ENCODE measurements around the gene RNU6-8. TPM values are rescaled to one million over a fixed set of nuclear protein-coding genes. Genes with fewer than 3 reads are reported as not detected.

Gene RNU6-8
- total RNA-seq, 3 donors from 2014 or later: not detected

DNA sequence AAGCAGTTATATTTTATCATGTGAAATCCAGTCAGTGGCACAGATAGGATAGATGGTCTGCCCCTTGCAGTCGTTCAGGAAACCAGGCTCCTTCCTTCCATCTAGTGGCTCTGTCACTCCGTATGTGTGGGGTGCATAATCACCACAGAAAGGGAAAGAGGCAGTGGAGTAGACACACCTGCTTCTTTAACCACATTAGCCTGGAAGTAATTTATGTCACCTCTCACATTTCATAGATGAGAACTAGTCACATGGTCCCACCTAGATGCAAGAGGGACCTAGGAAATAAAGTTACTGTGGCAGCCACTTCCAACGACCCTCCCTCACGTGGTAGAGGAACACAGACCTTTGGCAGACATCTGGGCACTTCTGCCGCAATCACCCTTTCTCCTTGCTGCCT, 14.2 kb upstream of the RNU6-8 start:
- Histone ChIP-seq H3K36me3 (no peaks in the 10 kb centered on the region), H3K4me1 (no peaks in the 10 kb centered on the region), H3K4me3 (no peak overlapping the region), H3K27me3 (no peaks in the 10 kb centered on the region), H3K9me3 (peaks cover 0 to 6% of the 10 kb centered on the region in 2 donors), H3K27ac (no peak overlapping the region)
- no peak for DNase-seq (ENCODE audit: low spot score in 2 of 2)
- intact Hi-C loops (cut with DNase I; ENCODE audit: low total_unique reads): no loop called here
- TF ChIP-seq POLR2A (IDR thresholded peaks at IDR 0.05) (no peak), POLR2AphosphoS5 (IDR thresholded peaks at IDR 0.05) (no peak)
- TF ChIP-seq, protein P1, sequence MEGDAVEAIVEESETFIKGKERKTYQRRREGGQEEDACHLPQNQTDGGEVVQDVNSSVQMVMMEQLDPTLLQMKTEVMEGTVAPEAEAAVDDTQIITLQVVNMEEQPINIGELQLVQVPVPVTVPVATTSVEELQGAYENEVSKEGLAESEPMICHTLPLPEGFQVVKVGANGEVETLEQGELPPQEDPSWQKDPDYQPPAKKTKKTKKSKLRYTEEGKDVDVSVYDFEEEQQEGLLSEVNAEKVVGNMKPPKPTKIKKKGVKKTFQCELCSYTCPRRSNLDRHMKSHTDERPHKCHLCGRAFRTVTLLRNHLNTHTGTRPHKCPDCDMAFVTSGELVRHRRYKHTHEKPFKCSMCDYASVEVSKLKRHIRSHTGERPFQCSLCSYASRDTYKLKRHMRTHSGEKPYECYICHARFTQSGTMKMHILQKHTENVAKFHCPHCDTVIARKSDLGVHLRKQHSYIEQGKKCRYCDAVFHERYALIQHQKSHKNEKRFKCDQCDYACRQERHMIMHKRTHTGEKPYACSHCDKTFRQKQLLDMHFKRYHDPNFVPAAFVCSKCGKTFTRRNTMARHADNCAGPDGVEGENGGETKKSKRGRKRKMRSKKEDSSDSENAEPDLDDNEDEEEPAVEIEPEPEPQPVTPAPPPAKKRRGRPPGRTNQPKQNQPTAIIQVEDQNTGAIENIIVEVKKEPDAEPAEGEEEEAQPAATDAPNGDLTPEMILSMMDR (IDR thresholded peaks at IDR 0.05): no peak

- H3K4me1 ChIP-seq: no peaks in the 10 kb centered on the region
- no peaks in the 10 kb centered on the region for H3K36me3 ChIP-seq
- H3K9me3 ChIP-seq: peaks cover 0 to 6% of the 10 kb centered on the region in 2 donors
- H3K4me3 ChIP-seq: no peak overlapping the region
- intact Hi-C loops (cut with DNase I; ENCODE audit: low total_unique reads): no loop called here
- H3K27ac ChIP-seq: no peak overlapping the region
- no peak for DNase-seq (ENCODE audit: low spot score in 2 of 2)
- TF ChIP-seq, protein P1 (IDR thresholded peaks at IDR 0.05): no peak
- TF ChIP-seq POLR2AphosphoS5 (IDR thresholded peaks at IDR 0.05) (no peak), POLR2A (IDR thresholded peaks at IDR 0.05) (no peak)
- H3K27me3 ChIP-seq: no peaks in the 10 kb centered on the region
These were observed 9.8 kb upstream of the RNU6-8 start for GRCh38 chr14:32212833-32213232.

GRCh38 chr14:32211068-32211404, 8.0 kb upstream of the RNU6-8 start:
- intact Hi-C loops (cut with DNase I; ENCODE audit: low total_unique reads): no loop called here
- no peak for TF ChIP-seq POLR2AphosphoS5 (IDR thresholded peaks at IDR 0.05)
- no peak for TF ChIP-seq POLR2A (IDR thresholded peaks at IDR 0.05)
- TF ChIP-seq, protein P1 (IDR thresholded peaks at IDR 0.05): no peak

DNA sequence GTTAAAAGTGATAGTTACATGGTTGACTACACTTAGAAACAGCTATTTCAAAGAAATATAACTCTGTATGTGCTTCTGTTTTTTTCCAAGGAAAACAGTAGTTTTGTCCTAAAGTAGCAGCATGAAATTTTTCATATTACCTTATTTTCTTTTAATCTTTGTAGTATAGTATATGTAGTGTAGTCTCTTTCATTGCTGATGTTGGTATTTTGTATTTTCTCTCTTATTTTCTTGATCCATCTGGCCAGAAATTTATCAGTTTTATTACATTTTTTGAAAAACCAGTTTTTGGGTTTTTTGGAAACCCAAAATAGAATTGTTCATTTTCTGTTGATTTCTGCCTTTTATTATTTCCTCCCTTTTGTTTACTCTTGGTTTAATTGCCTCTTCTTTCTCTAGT, 6.4 kb upstream of the RNU6-8 start:
- intact Hi-C loops (cut with DNase I; ENCODE audit: low total_unique reads): no loop called here
- Histone ChIP-seq H3K4me3 (no peak overlapping the region), H3K4me1 (no peaks in the 10 kb centered on the region), H3K27ac (no peak overlapping the region), H3K36me3 (no peaks in the 10 kb centered on the region), H3K27me3 (no peaks in the 10 kb centered on the region), H3K9me3 (no peaks in the 10 kb centered on the region)
- TF ChIP-seq POLR2A (IDR thresholded peaks at IDR 0.05) (no peak), POLR2AphosphoS5 (IDR thresholded peaks at IDR 0.05) (no peak)
- TF ChIP-seq, protein P1 (IDR thresholded peaks at IDR 0.05): no peak
- DNase-seq (ENCODE audit: low spot score in 2 of 2): no peak

More at GRCh38 chr14:32211068-32211404, 8.0 kb upstream of the RNU6-8 start:
- Histone ChIP-seq H3K4me3 (no peak overlapping the region), H3K27ac (no peak overlapping the region), H3K36me3 (no peaks in the 10 kb centered on the region), H3K9me3 (peaks cover 0 to under 1% of the 10 kb centered on the region in 2 donors), H3K4me1 (no peaks in the 10 kb centered on the region), H3K27me3 (no peaks in the 10 kb centered on the region)
- no peak for DNase-seq (ENCODE audit: low spot score in 2 of 2)

GRCh38 chr14:32208490-32208889, 5.4 kb upstream of the RNU6-8 start:
- H3K4me3 ChIP-seq: no peak overlapping the region
- H3K36me3 ChIP-seq: no peaks in the 10 kb centered on the region
- H3K27ac ChIP-seq: no peak overlapping the region
- no peaks in the 10 kb centered on the region for H3K27me3 ChIP-seq
- no peaks in the 10 kb centered on the region for H3K9me3 ChIP-seq
- no peaks in the 10 kb centered on the region for H3K4me1 ChIP-seq
- DNase-seq (ENCODE audit: low spot score in 2 of 2): no peak
- TF ChIP-seq, protein P1 (IDR thresholded peaks at IDR 0.05): no peak
- TF ChIP-seq POLR2A (IDR thresholded peaks at IDR 0.05) (no peak), POLR2AphosphoS5 (IDR thresholded peaks at IDR 0.05) (no peak)
- intact Hi-C loops (cut with DNase I; ENCODE audit: low total_unique reads): no loop called here

Data from breast epithelium (tissue), 4 donors.